ENCODE measurements around the gene SNX5.

DNA sequence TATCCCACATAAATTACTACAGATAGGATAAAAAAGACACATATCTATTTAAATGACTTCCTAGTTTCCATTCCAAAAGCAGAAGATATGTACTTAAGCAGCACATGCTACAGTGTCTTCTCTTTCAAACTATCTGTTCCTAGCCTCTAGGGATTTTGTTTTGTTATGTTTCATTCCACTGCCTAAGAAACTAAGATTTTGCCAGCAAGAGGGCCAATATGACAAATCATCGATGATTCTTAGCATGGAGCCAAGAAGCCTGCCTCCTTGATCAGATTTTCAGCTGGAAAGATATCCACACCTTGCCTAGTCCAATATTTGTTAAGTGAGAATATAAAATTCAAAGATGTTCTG lies 7.0 kb downstream of the SNX5 start:
- TF ChIP-seq, protein P1, sequence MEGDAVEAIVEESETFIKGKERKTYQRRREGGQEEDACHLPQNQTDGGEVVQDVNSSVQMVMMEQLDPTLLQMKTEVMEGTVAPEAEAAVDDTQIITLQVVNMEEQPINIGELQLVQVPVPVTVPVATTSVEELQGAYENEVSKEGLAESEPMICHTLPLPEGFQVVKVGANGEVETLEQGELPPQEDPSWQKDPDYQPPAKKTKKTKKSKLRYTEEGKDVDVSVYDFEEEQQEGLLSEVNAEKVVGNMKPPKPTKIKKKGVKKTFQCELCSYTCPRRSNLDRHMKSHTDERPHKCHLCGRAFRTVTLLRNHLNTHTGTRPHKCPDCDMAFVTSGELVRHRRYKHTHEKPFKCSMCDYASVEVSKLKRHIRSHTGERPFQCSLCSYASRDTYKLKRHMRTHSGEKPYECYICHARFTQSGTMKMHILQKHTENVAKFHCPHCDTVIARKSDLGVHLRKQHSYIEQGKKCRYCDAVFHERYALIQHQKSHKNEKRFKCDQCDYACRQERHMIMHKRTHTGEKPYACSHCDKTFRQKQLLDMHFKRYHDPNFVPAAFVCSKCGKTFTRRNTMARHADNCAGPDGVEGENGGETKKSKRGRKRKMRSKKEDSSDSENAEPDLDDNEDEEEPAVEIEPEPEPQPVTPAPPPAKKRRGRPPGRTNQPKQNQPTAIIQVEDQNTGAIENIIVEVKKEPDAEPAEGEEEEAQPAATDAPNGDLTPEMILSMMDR (IDR thresholded peaks at IDR 0.05): no peak
- no peak for TF ChIP-seq POLR2A (IDR thresholded peaks at IDR 0.05)
